ENCODE measurements around the gene PTPRQ.

DNA sequence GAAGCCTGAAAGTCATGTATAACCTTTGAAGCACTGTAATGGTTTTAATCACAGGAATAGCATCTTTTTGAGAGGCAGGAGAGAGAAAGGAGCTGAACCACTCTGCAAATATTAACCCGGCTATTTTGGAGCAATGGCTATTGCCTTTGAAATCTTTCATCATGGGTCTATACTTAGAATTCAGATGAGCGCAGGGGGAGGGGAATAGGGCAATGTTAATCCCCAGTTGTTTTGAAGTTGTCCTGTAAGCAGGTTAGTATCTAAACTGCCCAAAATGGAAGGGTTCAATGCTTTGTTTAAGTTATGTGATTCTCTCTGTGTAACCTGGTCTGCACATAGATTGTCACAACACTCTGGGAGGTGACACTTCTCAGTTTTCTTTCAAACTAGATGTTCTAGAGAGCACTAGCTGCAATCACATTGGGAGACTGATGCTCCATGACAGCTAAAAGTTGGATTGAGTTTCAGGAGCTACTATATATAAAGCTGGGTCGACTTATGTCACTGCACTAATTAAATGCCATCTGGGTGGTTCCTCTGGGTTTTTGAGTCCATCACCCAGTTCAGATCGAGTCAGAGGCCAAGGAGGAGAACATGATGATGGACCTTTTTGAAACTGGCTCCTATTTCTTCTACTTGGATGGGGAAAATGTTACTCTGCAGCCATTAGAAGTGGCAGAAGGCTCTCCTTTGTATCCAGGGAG is 263.2 kb downstream of the PTPRQ start, which contains the start of gene MYF6:
- TF ChIP-seq, protein P1, sequence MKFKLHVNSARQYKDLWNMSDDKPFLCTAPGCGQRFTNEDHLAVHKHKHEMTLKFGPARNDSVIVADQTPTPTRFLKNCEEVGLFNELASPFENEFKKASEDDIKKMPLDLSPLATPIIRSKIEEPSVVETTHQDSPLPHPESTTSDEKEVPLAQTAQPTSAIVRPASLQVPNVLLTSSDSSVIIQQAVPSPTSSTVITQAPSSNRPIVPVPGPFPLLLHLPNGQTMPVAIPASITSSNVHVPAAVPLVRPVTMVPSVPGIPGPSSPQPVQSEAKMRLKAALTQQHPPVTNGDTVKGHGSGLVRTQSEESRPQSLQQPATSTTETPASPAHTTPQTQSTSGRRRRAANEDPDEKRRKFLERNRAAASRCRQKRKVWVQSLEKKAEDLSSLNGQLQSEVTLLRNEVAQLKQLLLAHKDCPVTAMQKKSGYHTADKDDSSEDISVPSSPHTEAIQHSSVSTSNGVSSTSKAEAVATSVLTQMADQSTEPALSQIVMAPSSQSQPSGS (CRISPR knock-in tag; IDR thresholded peaks at IDR 0.05), result no peak
- TF ChIP-seq ZNF316 (IDR thresholded peaks at IDR 0.05), result no peak
- no peak for TF ChIP-seq SAFB2 (IDR thresholded peaks at IDR 0.05; ENCODE audit: borderline replicate concordance, low read depth, low read length, severe bottlenecking)
- TF ChIP-seq, protein P2, sequence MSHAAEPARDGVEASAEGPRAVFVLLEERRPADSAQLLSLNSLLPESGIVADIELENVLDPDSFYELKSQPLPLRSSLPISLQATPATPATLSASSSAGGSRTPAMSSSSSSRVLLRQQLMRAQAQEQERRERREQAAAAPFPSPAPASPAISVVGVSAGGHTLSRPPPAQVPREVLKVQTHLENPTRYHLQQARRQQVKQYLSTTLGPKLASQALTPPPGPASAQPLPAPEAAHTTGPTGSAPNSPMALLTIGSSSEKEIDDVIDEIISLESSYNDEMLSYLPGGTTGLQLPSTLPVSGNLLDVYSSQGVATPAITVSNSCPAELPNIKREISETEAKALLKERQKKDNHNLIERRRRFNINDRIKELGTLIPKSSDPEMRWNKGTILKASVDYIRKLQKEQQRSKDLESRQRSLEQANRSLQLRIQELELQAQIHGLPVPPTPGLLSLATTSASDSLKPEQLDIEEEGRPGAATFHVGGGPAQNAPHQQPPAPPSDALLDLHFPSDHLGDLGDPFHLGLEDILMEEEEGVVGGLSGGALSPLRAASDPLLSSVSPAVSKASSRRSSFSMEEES (CRISPR knock-in tag; IDR thresholded peaks at IDR 0.05), result no peak
- TF ChIP-seq, protein P3, sequence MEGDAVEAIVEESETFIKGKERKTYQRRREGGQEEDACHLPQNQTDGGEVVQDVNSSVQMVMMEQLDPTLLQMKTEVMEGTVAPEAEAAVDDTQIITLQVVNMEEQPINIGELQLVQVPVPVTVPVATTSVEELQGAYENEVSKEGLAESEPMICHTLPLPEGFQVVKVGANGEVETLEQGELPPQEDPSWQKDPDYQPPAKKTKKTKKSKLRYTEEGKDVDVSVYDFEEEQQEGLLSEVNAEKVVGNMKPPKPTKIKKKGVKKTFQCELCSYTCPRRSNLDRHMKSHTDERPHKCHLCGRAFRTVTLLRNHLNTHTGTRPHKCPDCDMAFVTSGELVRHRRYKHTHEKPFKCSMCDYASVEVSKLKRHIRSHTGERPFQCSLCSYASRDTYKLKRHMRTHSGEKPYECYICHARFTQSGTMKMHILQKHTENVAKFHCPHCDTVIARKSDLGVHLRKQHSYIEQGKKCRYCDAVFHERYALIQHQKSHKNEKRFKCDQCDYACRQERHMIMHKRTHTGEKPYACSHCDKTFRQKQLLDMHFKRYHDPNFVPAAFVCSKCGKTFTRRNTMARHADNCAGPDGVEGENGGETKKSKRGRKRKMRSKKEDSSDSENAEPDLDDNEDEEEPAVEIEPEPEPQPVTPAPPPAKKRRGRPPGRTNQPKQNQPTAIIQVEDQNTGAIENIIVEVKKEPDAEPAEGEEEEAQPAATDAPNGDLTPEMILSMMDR (IDR thresholded peaks at IDR 0.05 in 2 of 3, conservative IDR thresholded peaks at IDR 0.05 in 1 of 3; ENCODE audit: insufficient read depth in 2 of 3, low read depth in 1 of 3, low read length in 3 of 3), result no peak
- TF ChIP-seq EZH2 (IDR thresholded peaks at IDR 0.05; ENCODE audit: borderline replicate concordance, low read depth, low read length), result no peak
- no peak for TF ChIP-seq CHD4 (IDR thresholded peaks at IDR 0.05; ENCODE audit: insufficient read depth, insufficient replicate concordance, low read depth, low read length, poor library complexity, severe bottlenecking)
- TF ChIP-seq ZNF274 (IDR thresholded peaks at IDR 0.05; ENCODE audit: borderline replicate concordance, low read depth, low read length), result no peak
- no peak for TF ChIP-seq ZNF232 (CRISPR knock-in tag; IDR thresholded peaks at IDR 0.05)

Data from K562 (cell line).